Stimulated activated CD4-positive, alpha-beta T cell treated with anti-CD3 and anti-CD28 coated beads, Interleukin-15, amount 100 ng/mL, for 1 hour (primary cell): ENCODE measurements around the gene RNF152.

ENCODE experiments used
- DNase-seq, 2 donors: peaks; one replicate each; pipeline ENCODE4 v3.0.0-alpha.2; 2020; ENCODE audit warnings: low read depth in 1 of 2, low spot score in 1 of 2

The RNF152 gene

GRCh38 chr18:61761875-61762274 is 130.9 kb downstream of the RNF152 start:
- no peak for DNase-seq
